Neural cell (in vitro differentiated cells): ENCODE measurements around the gene THAP7. TPM values are rescaled to one million over a fixed set of nuclear protein-coding genes. Genes with fewer than 3 reads are reported as not detected.

Source experiments
- H2AFZ ChIP-seq: fragments of 200-600, 300-800 bp; sonication (generic), shearing (Covaris generic); 2 replicates; pipeline ENCODE4 v1.6.0; 2014; ENCODE audit warnings: low read depth, mild to moderate bottlenecking, antibody characterized with exemption, low read length, moderate library complexity
- H3F3A ChIP-seq: fragments of 200-600 bp; shearing (Covaris generic); 2 replicates; pipeline ENCODE4 v1.6.1; 2016; ENCODE audit warnings: mild to moderate bottlenecking, moderate library complexity, mixed read lengths, antibody characterized with exemption, low read length; ENCODE audit not compliant: insufficient read depth, poor library complexity, severe bottlenecking
- H3K27ac ChIP-seq: fragments of 200-600, 300-800 bp; sonication (generic), shearing (Covaris generic); 2 replicates; pipeline ENCODE4 v1.5.1; 2014; ENCODE audit warnings: mild to moderate bottlenecking, low read length, moderate library complexity
- H3K27me3 ChIP-seq: fragments of 300-800, 200-600 bp; sonication (generic), shearing (Covaris generic); 2 replicates; pipeline ENCODE4 v1.6.0; 2014; ENCODE audit warnings: mild to moderate bottlenecking, low read depth, low read length, moderate library complexity; ENCODE audit not compliant: insufficient read depth
- H3K36me3 ChIP-seq: fragments of 300-800, 200-600 bp; sonication (generic), shearing (Covaris generic); 2 replicates; pipeline ENCODE4 v1.5.1; 2014; ENCODE audit warnings: mild to moderate bottlenecking, antibody characterized with exemption, low read length, moderate library complexity; ENCODE audit not compliant: insufficient read depth
- H3K4me2 ChIP-seq: fragments of 300-800, 200-600 bp; sonication (generic), shearing (Covaris generic); 2 replicates; pipeline ENCODE4 v1.6.0; 2014; ENCODE audit warnings: mild to moderate bottlenecking, low read length
- H3K4me3 ChIP-seq: fragments of 300-800, 200-600 bp; sonication (generic), shearing (Covaris generic); 2 replicates; pipeline ENCODE4 v1.5.1; 2014; ENCODE audit warnings: mild to moderate bottlenecking, low read length, moderate library complexity
- H3K79me2 ChIP-seq: fragments of 200-600 bp; shearing (Covaris generic); replicated peaks from 2 replicates; pipeline ENCODE4 v1.6.0; 2014; ENCODE audit warnings: mild to moderate bottlenecking, low read length, moderate library complexity; ENCODE audit not compliant: insufficient read depth
- H3K9ac ChIP-seq: fragments of 300-800, 200-600 bp; sonication (generic), shearing (Covaris generic); 2 replicates; pipeline ENCODE4 v1.6.1; 2016; ENCODE audit warnings: mild to moderate bottlenecking, low read length, mixed read lengths
- H3K9me2 ChIP-seq: fragments of 200-600 bp; shearing (Covaris generic); 2 replicates; pipeline ENCODE4 v1.6.1; 2016; ENCODE audit warnings: mild to moderate bottlenecking, low read length, mixed read lengths; ENCODE audit not compliant: insufficient read depth
- H3K9me3 ChIP-seq: fragments of 200-600, 300-800 bp; sonication (generic), shearing (Covaris generic); 2 replicates; pipeline ENCODE4 v1.6.1; 2016; ENCODE audit warnings: mild to moderate bottlenecking, mixed run types, low read length, moderate library complexity, mixed read lengths
- H4K20me1 ChIP-seq: fragments of 200-600 bp; shearing (Covaris generic); 2 replicates; pipeline ENCODE4 v1.6.1; 2016; ENCODE audit warnings: mild to moderate bottlenecking, mixed run types; ENCODE audit not compliant: insufficient read depth
- CTCF ChIP-seq: fragments of 450-650 bp; IDR thresholded peaks from 2 replicates; pipeline ENCODE4 v1.5.1; 2014; ENCODE audit warnings: antibody characterized with exemption, mild to moderate bottlenecking, moderate library complexity; ENCODE audit not compliant: poor library complexity, severe bottlenecking
- EP300 ChIP-seq: fragments of 450-650 bp; conservative IDR thresholded peaks from 2 replicates; pipeline ENCODE4 v1.6.1; 2014; ENCODE audit warnings: antibody characterized with exemption, mild to moderate bottlenecking, moderate library complexity; ENCODE audit not compliant: poor library complexity, severe bottlenecking
- MXI1 ChIP-seq: fragments of 450-650 bp; conservative IDR thresholded peaks from 2 replicates; pipeline ENCODE4 v1.6.1; 2014; ENCODE audit warnings: antibody characterized with exemption, mild to moderate bottlenecking; ENCODE audit not compliant: poor library complexity, severe bottlenecking
- RAD21 ChIP-seq: fragments of 450-650 bp; conservative IDR thresholded peaks from 2 replicates; pipeline ENCODE4 v1.6.1; 2014; ENCODE audit warnings: antibody characterized with exemption, mild to moderate bottlenecking, moderate library complexity
- REST ChIP-seq: IDR thresholded peaks from 2 replicates; pipeline ENCODE4 v1.6.1; 2012; ENCODE audit warnings: borderline replicate concordance
- TAF1 ChIP-seq: IDR thresholded peaks from 2 replicates; pipeline ENCODE4 v1.6.1; 2012; ENCODE audit warnings: low read depth
- polyA plus RNA-seq: library from polyadenylated mRNA; depleted of rRNA; stranded (reverse); fragments of >200 nt; gene quantifications from 2 replicates; pipeline ENCODE4 v1.2.3, GENCODE V29; 2014

The THAP7 gene
- polyA plus RNA-seq, 1 donor from 2014 or later, result 28.7 TPM

- Histone ChIP-seq H3K27ac (peak overlapping the region; percentile 92), H3K9me3 (no peaks in the 10 kb centered on the region), H3K9ac (peak overlapping the region; percentile 84)
Observed at GRCh38 chr22:21012446-21013407, 10.8 kb upstream of the THAP7 start.

More at GRCh38 chr22:21012446-21013407, 10.8 kb upstream of the THAP7 start:
- H3K36me3 ChIP-seq, result no peaks in the 10 kb centered on the region
- peak overlapping the region; percentile 80 for H3K4me3 ChIP-seq
- H3K4me2 ChIP-seq, result peak overlapping the region; percentile 92
- H3K79me2 ChIP-seq, result peaks cover 22% of the 10 kb centered on the region
- H2AFZ ChIP-seq, result no peak overlapping the region
- peaks cover 3% of the 10 kb centered on the region for H3F3A ChIP-seq
- no peaks in the 10 kb centered on the region for H3K27me3 ChIP-seq
- H3K9me2 ChIP-seq, result no peaks in the 10 kb centered on the region
- no peak for TF ChIP-seq RAD21
- no peak for TF ChIP-seq REST
- no peak for TF ChIP-seq EP300
- TF ChIP-seq TAF1, result no peak
- no peak for TF ChIP-seq CTCF
- no peak for TF ChIP-seq MXI1
- no peaks in the 10 kb centered on the region for H4K20me1 ChIP-seq
